Measurements from ENCODE around the gene RHOU.

GRCh38 chr1:228737601-228738041 is 2.3 kb downstream of the RHOU start:
- no peak for TF ChIP-seq EZH2 (IDR thresholded peaks at IDR 0.05; ENCODE audit: insufficient read depth, low read length)
- no peak for TF ChIP-seq CTCF (IDR thresholded peaks at IDR 0.05; ENCODE audit: insufficient read depth, low read depth, low read length)

Measured in astrocyte (in vitro differentiated cells and primary cell).